SK-N-SH (cell line): ENCODE measurements around the gene TADA3. TPM values are rescaled to one million over a fixed set of nuclear protein-coding genes. Genes with fewer than 3 reads are reported as not detected.

Experiments used
- CTCF ChIA-PET: fragments of 300-600, 350-600 bp; formaldehyde crosslinking; extraction: SDS; loops from one replicate; lab custom pipeline; 2021; lab: Yijun Ruan, JAX
- POLR2A ChIA-PET: fragments of 350-600 bp; sonication (Branson Sonifier 250); formaldehyde crosslinking; extraction: SDS; loops from one replicate; lab custom pipeline; 2020; ENCODE audit warnings: antibody characterized with exemption, inconsistent platforms; lab: Yijun Ruan, JAX
- DNase-seq: peaks from one replicate; pipeline ENCODE4 v3.0.0; 2012
- H2AFZ ChIP-seq: fragments of 200-600 bp; sonication (generic); 2 replicates; pipeline ENCODE4 v1.8.1; 2016; ENCODE audit warnings: antibody characterized with exemption, mild to moderate bottlenecking, low read depth
- H3F3A ChIP-seq: fragments of 200-600 bp; sonication (generic); replicated peaks from 2 replicates; pipeline ENCODE3; 2016; ENCODE audit warnings: antibody characterized with exemption, mild to moderate bottlenecking; ENCODE audit not compliant: insufficient read depth
- H3K27ac ChIP-seq, 2 experiments: fragments of 200-500 bp in 1 of 2; fragments of 200-600 bp in 1 of 2; sonication (Bioruptor generic) in 1 of 2; sonication (generic), shearing (Covaris generic) in 1 of 2; 2 replicates each; pipeline versions ENCODE4 v1.5.1 to v1.6.1; 2014 to 2016; ENCODE audit warnings: low read depth in 2 of 2, inconsistent platforms in 1 of 2, low read length in 1 of 2, mild to moderate bottlenecking in 1 of 2, mixed read lengths in 1 of 2
- H3K27me3 ChIP-seq: fragments of 200-600 bp; sonication (generic), shearing (Covaris generic); 2 replicates; pipeline ENCODE4 v1.6.1; 2016; ENCODE audit warnings: mixed run types; ENCODE audit not compliant: insufficient read depth
- H3K36me3 ChIP-seq, 2 experiments: fragments of 200-500 bp in 1 of 2; fragments of 200-600 bp in 1 of 2; sonication (Bioruptor generic) in 1 of 2; sonication (generic) in 1 of 2; replicated peaks in 1 of 2; 2 replicates each; pipeline versions ENCODE3 to v1.5.1; 2014 to 2016; ENCODE audit warnings: low read length in 1 of 2, mild to moderate bottlenecking in 1 of 2; ENCODE audit not compliant: insufficient read depth in 2 of 2, control insufficient read depth in 1 of 2
- H3K4me1 ChIP-seq, 2 experiments: fragments of 200-500 bp in 1 of 2; fragments of 200-600 bp in 1 of 2; sonication (Bioruptor generic) in 1 of 2; sonication (generic), shearing (Covaris generic) in 1 of 2; 2 replicates each; pipeline versions ENCODE4 v1.5.1 to v1.6.1; 2014 to 2016; ENCODE audit warnings: low read depth in 1 of 2, low read length in 1 of 2, mixed run types in 1 of 2; ENCODE audit not compliant: insufficient read depth in 2 of 2, control insufficient read depth in 1 of 2
- H3K4me2 ChIP-seq: fragments of 200-600 bp; sonication (generic), shearing (Covaris generic); 2 replicates; pipeline ENCODE4 v1.6.1; 2017; ENCODE audit warnings: mixed run types
- H3K4me3 ChIP-seq, 2 experiments: fragments of 200-500 bp in 1 of 2; fragments of 200-600 bp in 1 of 2; sonication (Bioruptor generic) in 1 of 2; sonication (generic), shearing (Covaris generic) in 1 of 2; 2 replicates each; pipeline versions ENCODE4 v1.5.1 to v1.8.1; 2014 to 2016; ENCODE audit warnings: low read depth in 2 of 2, inconsistent platforms in 1 of 2, low read length in 1 of 2, mild to moderate bottlenecking in 1 of 2, mixed read lengths in 1 of 2, moderate library complexity in 1 of 2
- H3K79me2 ChIP-seq: fragments of 200-600 bp; sonication (generic); 2 replicates; pipeline ENCODE4 v1.8.1; 2017; ENCODE audit warnings: mild to moderate bottlenecking; ENCODE audit not compliant: insufficient read depth
- H3K9ac ChIP-seq: fragments of 200-600 bp; sonication (generic); 2 replicates; pipeline ENCODE4 v1.6.1; 2017; ENCODE audit warnings: mixed run types
- H3K9me2 ChIP-seq: fragments of 200-600 bp; sonication (generic); 2 replicates; pipeline ENCODE4 v1.6.1; 2017; ENCODE audit warnings: mixed run types
- H3K9me3 ChIP-seq: fragments of 200-600 bp; sonication (generic); 2 replicates; pipeline ENCODE4 v1.6.1; 2017; ENCODE audit warnings: mixed run types, mild to moderate bottlenecking, moderate library complexity
- H4K20me1 ChIP-seq: fragments of 200-600 bp; sonication (generic); 2 replicates; pipeline ENCODE4 v1.6.1; 2017; ENCODE audit warnings: mild to moderate bottlenecking, mixed run types; ENCODE audit not compliant: insufficient read depth
- EP300 ChIP-seq, 2 experiments: IDR thresholded peaks; 2 replicates each; pipeline versions ENCODE4 v1.4.0 to v1.6.1; 2012; ENCODE audit warnings: borderline replicate concordance in 1 of 2, low read depth in 1 of 2, low read length in 1 of 2
- GABPA ChIP-seq: IDR thresholded peaks from 2 replicates; pipeline ENCODE4 v1.4.0; 2012; ENCODE audit warnings: low read depth, mild to moderate bottlenecking
- JUND ChIP-seq: IDR thresholded peaks from 2 replicates; pipeline ENCODE4 v1.4.0; 2012
- NFIC ChIP-seq: IDR thresholded peaks from 2 replicates; pipeline ENCODE4 v1.4.0; 2012; ENCODE audit warnings: borderline replicate concordance
- POLR2AphosphoS5 ChIP-seq: IDR thresholded peaks from 2 replicates; pipeline ENCODE4 v1.6.1; 2012; ENCODE audit warnings: low read depth, low read length
- RAD21 ChIP-seq: IDR thresholded peaks from 2 replicates; pipeline ENCODE4 v1.6.1; 2012; ENCODE audit warnings: mild to moderate bottlenecking, low read length
- RFX5 ChIP-seq: IDR thresholded peaks from 2 replicates; pipeline ENCODE4 v1.6.1; 2012; ENCODE audit warnings: mild to moderate bottlenecking, improper control_type of control experiment, low read length
- RXRA ChIP-seq: IDR thresholded peaks from 2 replicates; pipeline ENCODE4 v1.4.0; 2012; ENCODE audit warnings: low read depth, mild to moderate bottlenecking, borderline replicate concordance
- TCF12 ChIP-seq: IDR thresholded peaks from 2 replicates; pipeline ENCODE4 v1.4.0; 2012
- YY1 ChIP-seq: IDR thresholded peaks from 2 replicates; pipeline ENCODE4 v1.4.0; 2012; ENCODE audit warnings: low read depth, mild to moderate bottlenecking
- WGBS: methylation state at CpG from one replicate; pipeline ENCODE4 v1.1.6; 2017; ENCODE audit warnings: low lambda C conversion rate; 5-methylcytosine and 5-hydroxymethylcytosine counted together
- polyA plus RNA-seq, 3 experiments: library from polyadenylated mRNA; depleted of rRNA; stranded (reverse); fragments of >200 nt; gene quantifications; 2 replicates each; pipeline ENCODE4 v1.2.3, GENCODE V29; 2012
- TF ChIP-seq, protein P1 (sequence below): IDR thresholded peaks from 2 replicates; pipeline ENCODE4 v1.4.0; 2012; ENCODE audit warnings: low read depth, borderline replicate concordance
- TF ChIP-seq, protein P2 (sequence below): IDR thresholded peaks from 2 replicates; pipeline ENCODE4 v1.4.0; 2012; ENCODE audit warnings: low read depth, borderline replicate concordance
- TF ChIP-seq, protein P3 (sequence below): IDR thresholded peaks from 2 replicates; pipeline ENCODE4; 2012
- TF ChIP-seq, protein P4 (sequence below): fragments of 150-350 bp; IDR thresholded peaks from 2 replicates; pipeline ENCODE4 v1.6.1; 2016; ENCODE audit warnings: mild to moderate bottlenecking, low read depth, low read length

The TADA3 gene
- polyA plus RNA-seq, 1 of the 3 experiments (the other 2 are of a cell fraction), result 102 TPM

DNA sequence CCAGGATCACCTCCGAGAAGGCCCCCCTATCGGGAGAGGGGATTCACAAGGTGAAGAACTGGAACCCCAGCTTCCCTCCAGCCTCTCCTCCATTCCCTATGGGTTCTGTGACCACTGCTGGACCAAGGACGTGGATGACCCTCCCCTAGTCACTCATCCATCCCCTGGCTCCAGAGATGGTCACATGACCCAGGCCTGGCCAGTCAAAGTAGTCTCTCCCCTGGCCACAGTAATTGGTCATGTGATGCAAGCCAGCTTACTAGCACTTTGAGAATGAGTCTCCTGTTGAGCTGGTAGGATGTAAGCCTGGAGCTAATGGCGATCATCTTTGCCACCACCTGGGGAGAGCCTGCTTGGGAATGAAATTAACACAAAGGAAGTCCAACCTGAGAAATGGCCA, 26.4 kb downstream of the TADA3 start:
- Histone ChIP-seq H2AFZ (no peak overlapping the region), H3K36me3 (peaks cover 0 to 4% of the 10 kb centered on the region in 2 experiments), H3K9me2 (no peaks in the 10 kb centered on the region), H3K27ac (no peak overlapping the region), H3K4me3 (no peak overlapping the region), H3K79me2 (peaks cover 3% of the 10 kb centered on the region; the same call in 1 of the 2 replicates)
- DNase-seq, result peak; percentile 58
- WGBS, result 89% methylated on average over 4 of the region's 4 CpGs
- CTCF ChIA-PET, result interaction anchor here (1.2 kb wide), 1 partner anchor 43 kb away, joined by 3 read pairs; no protein-coding TSS in a partner anchor
- TF ChIP-seq, protein P1, sequence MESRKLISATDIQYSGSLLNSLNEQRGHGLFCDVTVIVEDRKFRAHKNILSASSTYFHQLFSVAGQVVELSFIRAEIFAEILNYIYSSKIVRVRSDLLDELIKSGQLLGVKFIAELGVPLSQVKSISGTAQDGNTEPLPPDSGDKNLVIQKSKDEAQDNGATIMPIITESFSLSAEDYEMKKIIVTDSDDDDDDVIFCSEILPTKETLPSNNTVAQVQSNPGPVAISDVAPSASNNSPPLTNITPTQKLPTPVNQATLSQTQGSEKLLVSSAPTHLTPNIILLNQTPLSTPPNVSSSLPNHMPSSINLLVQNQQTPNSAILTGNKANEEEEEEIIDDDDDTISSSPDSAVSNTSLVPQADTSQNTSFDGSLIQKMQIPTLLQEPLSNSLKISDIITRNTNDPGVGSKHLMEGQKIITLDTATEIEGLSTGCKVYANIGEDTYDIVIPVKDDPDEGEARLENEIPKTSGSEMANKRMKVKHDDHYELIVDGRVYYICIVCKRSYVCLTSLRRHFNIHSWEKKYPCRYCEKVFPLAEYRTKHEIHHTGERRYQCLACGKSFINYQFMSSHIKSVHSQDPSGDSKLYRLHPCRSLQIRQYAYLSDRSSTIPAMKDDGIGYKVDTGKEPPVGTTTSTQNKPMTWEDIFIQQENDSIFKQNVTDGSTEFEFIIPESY, result no peak
- TF ChIP-seq, protein P2, sequence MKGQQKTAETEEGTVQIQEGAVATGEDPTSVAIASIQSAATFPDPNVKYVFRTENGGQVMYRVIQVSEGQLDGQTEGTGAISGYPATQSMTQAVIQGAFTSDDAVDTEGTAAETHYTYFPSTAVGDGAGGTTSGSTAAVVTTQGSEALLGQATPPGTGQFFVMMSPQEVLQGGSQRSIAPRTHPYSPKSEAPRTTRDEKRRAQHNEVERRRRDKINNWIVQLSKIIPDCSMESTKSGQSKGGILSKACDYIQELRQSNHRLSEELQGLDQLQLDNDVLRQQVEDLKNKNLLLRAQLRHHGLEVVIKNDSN, result peak; percentile 79
- TF ChIP-seq, protein P3, sequence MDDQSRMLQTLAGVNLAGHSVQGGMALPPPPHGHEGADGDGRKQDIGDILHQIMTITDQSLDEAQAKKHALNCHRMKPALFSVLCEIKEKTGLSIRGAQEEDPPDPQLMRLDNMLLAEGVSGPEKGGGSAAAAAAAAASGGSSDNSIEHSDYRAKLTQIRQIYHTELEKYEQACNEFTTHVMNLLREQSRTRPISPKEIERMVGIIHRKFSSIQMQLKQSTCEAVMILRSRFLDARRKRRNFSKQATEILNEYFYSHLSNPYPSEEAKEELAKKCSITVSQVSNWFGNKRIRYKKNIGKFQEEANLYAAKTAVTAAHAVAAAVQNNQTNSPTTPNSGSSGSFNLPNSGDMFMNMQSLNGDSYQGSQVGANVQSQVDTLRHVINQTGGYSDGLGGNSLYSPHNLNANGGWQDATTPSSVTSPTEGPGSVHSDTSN, result no peak
- TF ChIP-seq POLR2AphosphoS5, result no peak
- TF ChIP-seq YY1, result no peak
- TF ChIP-seq, all 33 proteins: peak for 1
- Histone ChIP-seq H3K4me1 (peaks cover 6 to 14% of the 10 kb centered on the region in 2 experiments; a peak in 1 of 4 replicates), H3K4me2 (no peak overlapping the region), H3K27me3 (no peaks in the 10 kb centered on the region), H3K9ac (no peak overlapping the region), H3K9me3 (no peaks in the 10 kb centered on the region), H4K20me1 (no peaks in the 10 kb centered on the region), H3F3A (peaks cover under 1% of the 10 kb centered on the region)
- POLR2A ChIA-PET, result no interaction called here

DNA sequence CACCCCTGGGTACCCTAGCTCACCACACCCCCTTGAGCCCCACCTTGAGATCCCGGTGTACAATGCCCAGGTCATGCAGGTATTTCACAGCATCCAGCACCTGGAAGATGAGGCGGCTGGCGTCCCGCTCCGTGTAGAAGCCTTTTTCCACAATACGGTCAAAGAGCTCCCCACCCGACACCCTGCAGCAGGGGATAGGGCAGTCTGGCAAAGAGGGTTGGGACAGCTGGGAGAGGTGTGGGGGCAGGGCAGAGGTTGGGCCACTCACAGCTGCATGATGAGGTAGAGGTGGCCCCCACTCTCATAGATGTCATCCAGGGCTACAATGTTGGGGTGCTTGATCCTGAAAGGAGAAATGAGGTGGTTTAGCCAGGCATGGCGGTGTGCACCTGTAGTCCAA, 29.4 kb downstream of the TADA3 start:
- Histone ChIP-seq H3K9me3 (no peaks in the 10 kb centered on the region), H3K27me3 (no peaks in the 10 kb centered on the region), H3K9me2 (no peaks in the 10 kb centered on the region), H3K79me2 (no peaks in the 10 kb centered on the region), H3K36me3 (peaks cover 13 to 15% of the 10 kb centered on the region in 2 experiments), H3F3A (no peaks in the 10 kb centered on the region), H3K4me3 (no peak overlapping the region), H3K4me1 (no peaks in the 10 kb centered on the region; a peak in 1 of 4 replicates), H3K27ac (no peak overlapping the region), H3K4me2 (no peak overlapping the region), H4K20me1 (no peaks in the 10 kb centered on the region), H2AFZ (no peak overlapping the region), H3K9ac (no peak overlapping the region)
- ChIA-PET POLR2A (interaction anchor here (1.2 kb wide), 1 partner anchor 12 kb away, joined by 4 read pairs; no protein-coding TSS in a partner anchor), CTCF (interaction anchor here (1.0 kb wide), 1 partner anchor 35 kb away, joined by 3 read pairs; no protein-coding TSS in a partner anchor)
- 97% methylated on average over 8 of the region's 8 CpGs for WGBS
- DNase-seq, result no peak
- TF ChIP-seq, protein P1, result no peak
- TF ChIP-seq, protein P3, result no peak
- no peak for TF ChIP-seq POLR2AphosphoS5
- TF ChIP-seq TCF12, result no peak
- TF ChIP-seq RFX5, result no peak
- no peak for TF ChIP-seq RAD21
- no peak for TF ChIP-seq NFIC
- no peak for TF ChIP-seq JUND
- TF ChIP-seq EP300 (IDR thresholded peaks at IDR 0.05; ENCODE audit: borderline replicate concordance in 1 of 2, low read depth in 1 of 2, low read length in 1 of 2), result no peak
- TF ChIP-seq, protein P4, sequence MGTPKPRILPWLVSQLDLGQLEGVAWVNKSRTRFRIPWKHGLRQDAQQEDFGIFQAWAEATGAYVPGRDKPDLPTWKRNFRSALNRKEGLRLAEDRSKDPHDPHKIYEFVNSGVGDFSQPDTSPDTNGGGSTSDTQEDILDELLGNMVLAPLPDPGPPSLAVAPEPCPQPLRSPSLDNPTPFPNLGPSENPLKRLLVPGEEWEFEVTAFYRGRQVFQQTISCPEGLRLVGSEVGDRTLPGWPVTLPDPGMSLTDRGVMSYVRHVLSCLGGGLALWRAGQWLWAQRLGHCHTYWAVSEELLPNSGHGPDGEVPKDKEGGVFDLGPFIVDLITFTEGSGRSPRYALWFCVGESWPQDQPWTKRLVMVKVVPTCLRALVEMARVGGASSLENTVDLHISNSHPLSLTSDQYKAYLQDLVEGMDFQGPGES, result no peak
- no peak for TF ChIP-seq GABPA
- no peak for TF ChIP-seq RXRA
